H1 (cell line): ENCODE data around the gene KCNQ1. TPM values are rescaled to one million over a fixed set of nuclear protein-coding genes. Genes with fewer than 3 reads are reported as not detected.

ENCODE experiments used
- CTCF ChIA-PET: fragments of 300-600 bp; sonication (Branson Sonifier 250); formaldehyde crosslinking; loops from one replicate; lab custom pipeline; 2021; ENCODE audit not compliant: partially characterized antibody; lab: Charles Lee
- POLR2A ChIA-PET: fragments of 300-600 bp; sonication (Branson Sonifier 250); formaldehyde crosslinking; loops from one replicate; lab custom pipeline; 2021; ENCODE audit warnings: inconsistent platforms; ENCODE audit not compliant: partially characterized antibody; lab: Charles Lee
- DNase-seq, 2 experiments: peaks; one replicate each; pipeline versions ENCODE4 v3.0.0 to v3.0.0-alpha.2; 2010 to 2022; ENCODE audit warnings: low spot score in 2 of 2, low read depth in 1 of 2, mixed read lengths in 1 of 2
- FAIRE-seq: peaks from 2 replicates; lab custom pipeline; 2011; peaks lifted over from hg19 to GRCh38; lab: Jason Lieb, UNC
- H2AFZ ChIP-seq: 2 replicates; pipeline ENCODE4 v1.8.1; 2012; ENCODE audit warnings: low read length, inconsistent platforms
- H2AK5ac ChIP-seq: 2 replicates; pipeline ENCODE4 v1.6.1; 2013; ENCODE audit warnings: low read depth, low read length
- H2BK120ac ChIP-seq: replicated peaks from 2 replicates; pipeline ENCODE3; 2013; ENCODE audit warnings: low read depth, low read length, inconsistent platforms
- H2BK12ac ChIP-seq: 2 replicates; pipeline ENCODE4 v1.6.1; 2013; ENCODE audit warnings: low read depth, low read length
- H2BK15ac ChIP-seq: 2 replicates; pipeline ENCODE4 v1.6.1; 2013; ENCODE audit warnings: low read length
- H2BK20ac ChIP-seq: 2 replicates; pipeline ENCODE4 v1.6.1; 2013; ENCODE audit warnings: low read length
- H2BK5ac ChIP-seq: 2 replicates; pipeline ENCODE4 v1.6.1; 2013; ENCODE audit warnings: low read depth, low read length
- H3K14ac ChIP-seq: 2 replicates; pipeline ENCODE4 v1.6.1; 2013; ENCODE audit warnings: inconsistent platforms; ENCODE audit not compliant: insufficient read length
- H3K18ac ChIP-seq: 2 replicates; pipeline ENCODE4 v1.6.1; 2013; ENCODE audit warnings: low read length; ENCODE audit errors: extremely low read depth
- H3K23ac ChIP-seq: 2 replicates; pipeline ENCODE4 v1.6.1; 2013; ENCODE audit warnings: inconsistent platforms; ENCODE audit not compliant: insufficient read length
- H3K23me2 ChIP-seq: 2 replicates; pipeline ENCODE4 v1.6.1; 2013; ENCODE audit warnings: low read depth, low read length
- H3K27ac ChIP-seq: 2 replicates; pipeline ENCODE4 v1.6.1; 2011; ENCODE audit warnings: low read depth, low read length, inconsistent platforms
- H3K27me3 ChIP-seq, 4 experiments: replicated peaks in 1 of 4; 1 replicate in 1 of 4; 2 replicates in 3 of 4; pipeline versions ENCODE4 v1.6.1 to v1.8.1; 2011 to 2013; ENCODE audit warnings: low read length in 3 of 4, mild to moderate bottlenecking in 3 of 4, inconsistent platforms in 2 of 4, mixed read lengths in 2 of 4, moderate library complexity in 1 of 4; ENCODE audit not compliant: control insufficient read depth in 3 of 4, insufficient read depth in 3 of 4; ENCODE audit errors: extremely low read depth in 1 of 4
- H3K36me3 ChIP-seq, 4 experiments: 2 replicates each; pipeline versions ENCODE4 v1.6.1 to v1.8.1; 2011 to 2013; ENCODE audit warnings: mild to moderate bottlenecking in 4 of 4, low read length in 3 of 4, moderate library complexity in 2 of 4, control low read depth in 1 of 4, inconsistent platforms in 1 of 4; ENCODE audit not compliant: insufficient read depth in 4 of 4, control insufficient read depth in 2 of 4
- H3K4ac ChIP-seq: replicated peaks from 2 replicates; pipeline ENCODE3; 2013; ENCODE audit warnings: low read length, low read depth, mixed read lengths, inconsistent platforms; ENCODE audit not compliant: insufficient read length
- H3K4me1 ChIP-seq, 4 experiments: replicated peaks in 1 of 4; 1 replicate in 1 of 4; 2 replicates in 3 of 4; pipeline versions ENCODE4 v1.6.1 to v1.8.1; 2011 to 2013; ENCODE audit warnings: low read length in 3 of 4, inconsistent platforms in 2 of 4, mixed read lengths in 1 of 4; ENCODE audit not compliant: insufficient read depth in 4 of 4, control insufficient read depth in 3 of 4
- H3K4me2 ChIP-seq, 2 experiments: 2 replicates each; pipeline versions ENCODE4 v1.6.1 to v1.8.1; 2011 to 2013; ENCODE audit warnings: low read depth in 2 of 2, low read length in 2 of 2, control low read depth in 1 of 2, inconsistent platforms in 1 of 2, mild to moderate bottlenecking in 1 of 2; ENCODE audit not compliant: insufficient read depth in 1 of 2
- H3K4me3 ChIP-seq, 4 experiments: fragments of 200-600, 300-600 bp in 1 of 4; sonication (generic), shearing (Covaris generic), sonication (Bioruptor Twin) in 1 of 4; 2 replicates each; pipeline versions ENCODE4 v1.5.1 to v1.8.1; 2011 to 2016; ENCODE audit warnings: low read length in 4 of 4, low read depth in 3 of 4, control low read depth in 2 of 4, inconsistent platforms in 2 of 4, mild to moderate bottlenecking in 2 of 4, mixed read lengths in 1 of 4, moderate library complexity in 1 of 4; ENCODE audit not compliant: insufficient read depth in 2 of 4; ENCODE audit errors: extremely low read depth in 1 of 4
- H3K56ac ChIP-seq: replicated peaks from 2 replicates; pipeline ENCODE3; 2013; ENCODE audit warnings: low read depth, mild to moderate bottlenecking, mixed read lengths, low read length, inconsistent platforms; ENCODE audit not compliant: insufficient read length
- H3K79me1 ChIP-seq: 2 replicates; pipeline ENCODE4 v1.6.1; 2013; ENCODE audit warnings: low read depth, low read length, control low read depth
- H3K79me2 ChIP-seq, 2 experiments: 2 replicates each; pipeline versions ENCODE4 v1.6.1 to v1.8.1; 2012 to 2013; ENCODE audit warnings: low read length in 2 of 2, mild to moderate bottlenecking in 2 of 2, inconsistent platforms in 1 of 2; ENCODE audit not compliant: insufficient read depth in 2 of 2, control insufficient read depth in 1 of 2
- H3K9ac ChIP-seq, 4 experiments: replicated peaks in 1 of 4; 1 replicate in 1 of 4; 2 replicates in 3 of 4; pipeline versions ENCODE4 v1.6.1 to v1.8.1; 2011 to 2013; ENCODE audit warnings: low read depth in 3 of 4, low read length in 3 of 4, control low read depth in 2 of 4, mild to moderate bottlenecking in 2 of 4, moderate library complexity in 2 of 4, inconsistent platforms in 1 of 4; ENCODE audit errors: extremely low read depth in 1 of 4
- H3K9me3 ChIP-seq, 2 experiments: 2 replicates each; pipeline versions ENCODE4 v1.6.1 to v1.8.1; 2012 to 2013; ENCODE audit warnings: mild to moderate bottlenecking in 2 of 2, moderate library complexity in 2 of 2, control low read depth in 1 of 2, inconsistent platforms in 1 of 2, low read depth in 1 of 2, low read length in 1 of 2, mixed read lengths in 1 of 2; ENCODE audit not compliant: insufficient read depth in 2 of 2
- H4K20me1 ChIP-seq, 2 experiments: replicated peaks in 1 of 2; 2 replicates each; pipeline versions ENCODE3 to v1.8.1; 2011 to 2013; ENCODE audit warnings: inconsistent platforms in 2 of 2, low read length in 2 of 2, mild to moderate bottlenecking in 1 of 2; ENCODE audit not compliant: insufficient read depth in 2 of 2, control insufficient read depth in 1 of 2
- H4K5ac ChIP-seq: 2 replicates; pipeline ENCODE4 v1.6.1; 2013; ENCODE audit warnings: low read length, low read depth, mixed read lengths, inconsistent platforms; ENCODE audit not compliant: insufficient read length
- H4K8ac ChIP-seq: 2 replicates; pipeline ENCODE4 v1.8.0; 2013; ENCODE audit warnings: mild to moderate bottlenecking, moderate library complexity, low read length, inconsistent platforms; ENCODE audit not compliant: insufficient read depth; ENCODE audit errors: extremely low read depth
- H4K91ac ChIP-seq: replicated peaks from 2 replicates; pipeline ENCODE3; 2013; ENCODE audit warnings: low read length, mixed read lengths, inconsistent platforms; ENCODE audit not compliant: insufficient read length
- WGBS, 2 experiments: shearing (Covaris generic) in 1 of 2; methylation state at CpG; one replicate each; pipeline versions ENCODE4 v1.1.6 to v1.1.7; 2013 to 2015; ENCODE audit warnings: low lambda C conversion rate in 2 of 2, mixed read lengths in 2 of 2, inconsistent platforms in 1 of 2, low coverage in 1 of 2, missing lambda C conversion rate in 1 of 2; ENCODE audit not compliant: insufficient replicate concordance in 2 of 2, insufficient coverage in 1 of 2, insufficient read length in 1 of 2; ENCODE audit errors: extremely low coverage in 1 of 2, missing lambda C conversion rate in 1 of 2; 5-methylcytosine and 5-hydroxymethylcytosine counted together
- polyA plus RNA-seq, 7 experiments: library from polyadenylated mRNA; depleted of rRNA in 3 of 7; stranded (reverse) in 5 of 7; unstranded in 2 of 7; fragments of >200 nt in 5 of 7; fragments of 200-250 nt in 2 of 7; gene quantifications; 1 replicate in 5 of 7; 2 replicates in 1 of 7; 4 replicates in 1 of 7; pipeline versions ENCODE4 v1.2.1 to v1.2.3, GENCODE V29; 2011 to 2013; ENCODE audit warnings: missing spikeins in 2 of 7, mixed read lengths in 2 of 7
- total RNA-seq: library from RNA; stranded (reverse); fragmentation: NEBNext Ultra II Directional; extraction: Animal tissue kit (Norgen Biotek cat#: 25700); gene quantifications from 2 replicates; pipeline ENCODE4 v1.2.1, GENCODE V29; 2021

KCNQ1 gene
- total and polyA plus RNA-seq, 2 of the 8 experiments (the other 6 are each of a cell fraction or from before 2014, with no cell fraction given): 1.9 to 2.0 TPM

- Histone ChIP-seq H3K4me3 (peak overlapping the region in 2 of 4 experiments; percentile 26 to 47; a peak in 3 of 8 replicates), H3K4ac (no peak overlapping the region), H4K91ac (no peak overlapping the region), H3K56ac (no peak overlapping the region), H2AK5ac (no peak overlapping the region), H3K14ac (no peak overlapping the region), H4K20me1 (no peaks in the 10 kb centered on the region), H3K27me3 (peaks cover 42 to 83% (median 74%) of the 10 kb centered on the region in 4 experiments), H3K36me3 (peaks cover 0 to 4% (median 0%) of the 10 kb centered on the region in 4 experiments; a peak in 1 of 8 replicates), H2BK20ac (no peak overlapping the region), H4K8ac (no peak overlapping the region), H3K79me1 (no peaks in the 10 kb centered on the region), H3K27ac (no peak overlapping the region), H3K9me3 (peaks cover 8 to 10% of the 10 kb centered on the region in 2 experiments; a peak in 2 of 4 replicates), H3K23me2 (peaks cover 2% of the 10 kb centered on the region; the same call in 1 of the 2 replicates), H2BK12ac (0 out of 2 replicates have a peak overlapping the region, but pooled peaks have one; percentile 17), H3K9ac (no peak overlapping the region), H3K23ac (no peak overlapping the region), H2BK120ac (no peak overlapping the region), H2BK15ac (0 out of 2 replicates have a peak overlapping the region, but pooled peaks have one; percentile 61), H3K4me1 (peaks cover 4 to 32% (median 18%) of the 10 kb centered on the region in 4 experiments; a peak in 6 of 7 replicates), H2AFZ (no peak overlapping the region), H3K79me2 (no peaks in the 10 kb centered on the region), H3K18ac (peak overlapping the region; percentile 62), H2BK5ac (no peak overlapping the region), H4K5ac (no peak overlapping the region), H3K4me2 (peak overlapping the region; percentile 59 to 67)
- ChIA-PET CTCF (interaction anchor here (1.5 to 2.3 kb wide), 4 partner anchors 8 to 336 kb away, joined by 4 to 10 read pairs (median 6); no protein-coding TSS in a partner anchor), POLR2A (no interaction called here)
- 14% methylated on average over 14 of the region's 16 CpGs; no CpG with 5 or more reads in 1 of the 2 experiments for WGBS, 2 experiments
- no peak for DNase-seq
- FAIRE-seq: no peak
These were observed 423.8 kb downstream of the KCNQ1 start for GRCh38 chr11:2868506-2869133.
